OCI-M2 (cell line): ENCODE measurements around the gene PLA2R1.

Source experiments
- DNase-seq: peaks from one replicate; lab custom pipeline; 2025; ENCODE audit not compliant: unreplicated experiment; lab: John Stamatoyannopoulos, UW

Gene PLA2R1

GRCh38 chr2:160062292-160063005 lies at the start of gene PLA2R1:
Gene PLA2R1, minus strand, starts transcription at chr2:160062615. Its CDS starts 212 bp downstream, at chr2:160062403.
- DNase-seq = no peak

- DNase-seq = no peak
Measured at GRCh38 chr2:160110674-160111239, 48.3 kb upstream of the PLA2R1 start.

GRCh38 chr2:160109939-160110673 lies 47.7 kb upstream of the PLA2R1 start:
- no peak for DNase-seq

GRCh38 chr2:160109243-160109642 lies 46.8 kb upstream of the PLA2R1 start:
- DNase-seq = no peak

- no peak for DNase-seq
Measured at GRCh38 chr2:160108646-160109045, 46.2 kb upstream of the PLA2R1 start.

GRCh38 chr2:160105366-160105765 lies 43.0 kb upstream of the PLA2R1 start:
- no peak for DNase-seq

- no peak for DNase-seq
Measured at GRCh38 chr2:160104115-160104514, 41.7 kb upstream of the PLA2R1 start.

GRCh38 chr2:160097326-160097725 lies 34.9 kb upstream of the PLA2R1 start:
- no peak for DNase-seq

GRCh38 chr2:160096409-160096808 lies 34.0 kb upstream of the PLA2R1 start:
- DNase-seq = no peak

- no peak for DNase-seq
Measured at GRCh38 chr2:160092445-160092844, 30.0 kb upstream of the PLA2R1 start.

GRCh38 chr2:160091381-160091780 lies 29.0 kb upstream of the PLA2R1 start:
- no peak for DNase-seq

GRCh38 chr2:160087854-160088745 lies 25.7 kb upstream of the PLA2R1 start:
- no peak for DNase-seq

- DNase-seq = no peak
Measured at GRCh38 chr2:160085662-160086061, 23.2 kb upstream of the PLA2R1 start.

GRCh38 chr2:160077912-160078810 lies 15.7 kb upstream of the PLA2R1 start:
- no peak for DNase-seq

- no peak for DNase-seq
Measured at GRCh38 chr2:160076914-160077313, 14.5 kb upstream of the PLA2R1 start.

GRCh38 chr2:160076241-160076640 lies 13.8 kb upstream of the PLA2R1 start:
- no peak for DNase-seq

GRCh38 chr2:160075171-160075570 lies 12.8 kb upstream of the PLA2R1 start:
- no peak for DNase-seq

- DNase-seq = no peak
Measured at GRCh38 chr2:160073284-160073888, 11.0 kb upstream of the PLA2R1 start.

GRCh38 chr2:160068906-160069305 lies 6.5 kb upstream of the PLA2R1 start:
- no peak for DNase-seq

GRCh38 chr2:160064916-160065315 lies 2.5 kb upstream of the PLA2R1 start:
- DNase-seq = no peak
